SJCRH30 (cell line): ENCODE data around the gene TMEM220. TPM values are rescaled to one million over a fixed set of nuclear protein-coding genes. Genes with fewer than 3 reads are reported as not detected.

Source experiments
- DNase-seq, 2 experiments: peaks; one replicate each; pipeline ENCODE4 v3.0.0-alpha.2; 2015 to 2020
- H3K27ac ChIP-seq: fragments of 250-450 bp; sonication (Bioruptor Pico); 2 replicates; pipeline ENCODE4 v1.5.1; 2020; ENCODE audit warnings: mild to moderate bottlenecking, moderate library complexity
- H3K27me3 ChIP-seq: fragments of 250-450 bp; sonication (Bioruptor Pico); 2 replicates; pipeline ENCODE4 v1.5.1; 2020; ENCODE audit warnings: mild to moderate bottlenecking, moderate library complexity
- H3K36me3 ChIP-seq: fragments of 250-450 bp; sonication (Bioruptor Pico); 2 replicates; pipeline ENCODE4 v1.5.1; 2020; ENCODE audit warnings: mild to moderate bottlenecking, moderate library complexity
- H3K4me1 ChIP-seq: fragments of 250-450 bp; sonication (Bioruptor Pico); 2 replicates; pipeline ENCODE4 v1.5.1; 2020; ENCODE audit warnings: mild to moderate bottlenecking, moderate library complexity
- H3K4me3 ChIP-seq: fragments of 250-450 bp; sonication (Bioruptor Pico); 2 replicates; pipeline ENCODE4 v1.5.1; 2020; ENCODE audit warnings: mild to moderate bottlenecking, moderate library complexity
- H3K9me3 ChIP-seq: fragments of 250-450 bp; sonication (Bioruptor Pico); replicated peaks from 2 replicates; pipeline ENCODE4 v1.5.1; 2020; ENCODE audit warnings: mild to moderate bottlenecking, moderate library complexity
- total RNA-seq: library from RNA; depleted of rRNA; stranded (reverse); fragments of >200 nt; shearing (Covaris generic); gene quantifications from 2 replicates; pipeline ENCODE4 v1.2.3, GENCODE V29; 2014; rRNA removed

The TMEM220 gene
- total RNA-seq, 1 experiment from 2014 or later: 0.99 TPM

DNA sequence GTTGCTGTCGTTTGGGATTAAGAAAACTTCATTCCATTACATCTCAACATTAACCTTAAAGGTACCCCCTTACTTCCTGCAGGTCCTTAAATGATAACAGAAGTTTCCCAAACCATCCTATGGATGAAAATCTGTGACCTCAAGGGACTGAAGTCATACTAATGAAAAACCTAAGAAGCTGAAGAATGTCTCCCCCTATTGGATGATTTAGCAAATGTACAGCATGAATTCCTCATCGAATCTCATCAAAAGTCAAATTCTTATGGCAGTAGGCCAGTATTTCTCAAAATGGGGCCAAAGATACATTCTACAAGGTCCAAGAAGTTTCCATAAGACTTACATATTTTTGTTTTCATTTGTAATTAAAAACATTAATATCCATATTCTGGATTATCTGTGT lies 46.0 kb downstream of the TMEM220 start:
- H3K27ac ChIP-seq: no peak overlapping the region
- H3K36me3 ChIP-seq: peaks cover 34% of the 10 kb centered on the region
- peak in 1 of 2 experiments; percentile 47 for DNase-seq
- no peaks in the 10 kb centered on the region for H3K27me3 ChIP-seq
- H3K4me3 ChIP-seq: no peak overlapping the region
- no peaks in the 10 kb centered on the region for H3K4me1 ChIP-seq
- H3K9me3 ChIP-seq: no peaks in the 10 kb centered on the region

DNA sequence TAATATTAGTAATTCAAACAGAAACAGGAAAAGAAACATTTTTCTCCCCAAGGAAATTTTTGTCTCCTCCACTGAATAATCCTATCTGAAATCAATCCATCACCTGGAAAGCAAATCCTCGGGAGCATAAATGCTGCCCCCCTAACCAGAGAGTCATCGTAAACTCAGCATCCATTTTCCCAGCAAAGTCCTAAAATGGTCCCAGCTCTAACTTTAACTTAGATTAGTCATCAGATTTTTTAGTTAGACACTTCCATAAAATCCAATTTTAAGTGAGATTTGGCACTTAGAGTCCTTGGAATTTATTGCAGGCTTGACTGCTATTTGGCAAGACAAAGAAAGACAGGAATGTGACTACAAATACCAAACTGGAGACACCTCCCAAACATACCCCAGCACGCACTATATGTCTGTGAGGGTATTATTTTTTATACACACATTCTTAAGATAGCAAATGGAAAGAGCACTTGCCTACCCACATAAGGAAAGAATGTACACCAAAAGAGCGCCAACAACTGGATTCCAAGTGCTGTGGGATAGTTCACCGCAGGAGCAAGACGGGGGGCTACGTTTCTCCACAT lies 47.9 kb downstream of the TMEM220 start:
- DNase-seq: no peak
- Histone ChIP-seq H3K4me3 (no peak overlapping the region), H3K27ac (no peak overlapping the region), H3K9me3 (no peaks in the 10 kb centered on the region), H3K27me3 (no peaks in the 10 kb centered on the region), H3K4me1 (no peaks in the 10 kb centered on the region), H3K36me3 (peaks cover 33% of the 10 kb centered on the region)

DNA sequence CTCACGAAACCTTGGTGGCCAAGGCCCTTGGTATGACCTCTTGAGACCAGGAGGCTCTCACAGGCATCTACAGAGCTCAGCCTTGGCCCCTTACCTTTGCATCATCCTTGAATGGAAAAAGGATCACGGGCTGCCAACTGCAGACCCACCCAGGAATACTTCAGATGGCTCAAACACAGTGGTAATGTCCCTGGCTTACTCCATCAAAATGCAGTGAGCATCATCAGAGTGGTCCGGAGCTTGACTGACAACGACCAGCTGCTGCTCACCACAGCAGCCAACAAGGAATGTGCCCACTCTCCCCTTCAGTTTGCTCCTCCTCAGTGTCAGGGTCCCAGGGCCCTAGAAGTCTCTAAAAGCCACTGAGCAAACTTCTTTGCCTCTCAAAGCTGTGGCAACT lies 55.1 kb downstream of the TMEM220 start:
- peak; percentile 16 to 37 for DNase-seq
- Histone ChIP-seq H3K36me3 (no peaks in the 10 kb centered on the region), H3K9me3 (no peaks in the 10 kb centered on the region), H3K27me3 (no peaks in the 10 kb centered on the region), H3K4me3 (no peak overlapping the region), H3K4me1 (no peaks in the 10 kb centered on the region), H3K27ac (no peak overlapping the region)

DNA sequence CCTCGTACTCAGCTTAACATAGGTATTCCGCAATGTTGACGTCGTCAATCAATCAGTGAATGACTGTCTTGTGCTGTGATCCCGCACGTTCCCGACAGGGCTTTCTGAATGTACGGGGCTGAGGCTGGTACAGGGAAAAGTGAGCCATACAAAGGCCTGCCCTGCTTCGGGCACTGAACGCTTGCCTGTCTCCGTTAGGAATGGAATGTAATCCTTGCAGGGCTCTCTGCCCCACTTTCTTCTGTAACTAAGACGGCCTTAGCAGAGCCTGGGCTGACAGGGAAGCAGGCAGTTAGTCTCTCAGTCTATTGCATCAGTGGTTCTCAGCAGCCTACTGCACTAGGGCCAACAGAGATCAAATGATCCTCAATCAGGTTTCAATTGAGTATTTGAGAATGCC lies 56.5 kb downstream of the TMEM220 start:
- H3K4me3 ChIP-seq: no peak overlapping the region
- no peak overlapping the region for H3K27ac ChIP-seq
- no peaks in the 10 kb centered on the region for H3K9me3 ChIP-seq
- DNase-seq: no peak
- H3K4me1 ChIP-seq: no peaks in the 10 kb centered on the region
- H3K36me3 ChIP-seq: no peaks in the 10 kb centered on the region
- no peaks in the 10 kb centered on the region for H3K27me3 ChIP-seq

DNA sequence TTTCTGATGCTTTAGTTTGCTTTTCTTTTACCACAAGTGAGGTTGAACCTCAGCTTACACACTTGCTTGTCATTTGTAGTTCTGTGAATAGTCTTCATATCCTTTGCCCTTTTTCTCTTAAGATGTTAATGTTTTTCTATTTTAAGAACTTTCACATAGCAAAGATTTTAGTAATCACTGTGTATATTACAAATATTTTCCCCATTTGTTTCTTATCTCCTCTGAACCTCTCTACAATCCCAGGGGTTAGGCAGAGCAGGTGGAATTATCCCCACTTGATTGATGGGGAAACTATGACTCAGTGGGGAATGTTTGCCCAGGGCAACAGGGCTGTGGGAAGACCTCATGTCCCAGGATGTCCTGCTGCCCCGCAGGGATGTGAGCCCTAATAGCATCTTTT lies 61.0 kb downstream of the TMEM220 start:
- H3K27me3 ChIP-seq: no peaks in the 10 kb centered on the region
- H3K4me3 ChIP-seq: no peak overlapping the region
- no peaks in the 10 kb centered on the region for H3K4me1 ChIP-seq
- no peaks in the 10 kb centered on the region for H3K9me3 ChIP-seq
- no peaks in the 10 kb centered on the region for H3K36me3 ChIP-seq
- H3K27ac ChIP-seq: no peak overlapping the region
- no peak for DNase-seq

DNA sequence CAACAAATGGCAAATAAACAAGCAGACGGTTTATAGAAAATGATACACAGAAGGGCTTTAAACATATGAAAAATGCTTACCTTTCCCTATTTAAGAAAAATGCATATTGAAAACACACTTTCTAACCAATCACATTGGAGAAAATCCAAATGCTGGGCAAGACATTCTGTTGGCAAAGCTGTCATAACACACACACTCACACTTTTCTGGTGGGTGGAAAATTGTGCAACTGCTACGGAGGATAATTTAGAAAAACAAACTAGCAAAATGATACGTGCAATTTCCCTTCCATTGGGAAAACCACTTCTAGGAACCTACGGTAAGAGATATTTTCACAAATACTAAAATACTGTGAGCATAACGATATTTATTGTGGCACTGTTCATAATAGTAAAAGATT lies 62.9 kb downstream of the TMEM220 start:
- no peak for DNase-seq
- Histone ChIP-seq H3K4me3 (no peak overlapping the region), H3K9me3 (no peaks in the 10 kb centered on the region), H3K27me3 (no peaks in the 10 kb centered on the region), H3K4me1 (no peaks in the 10 kb centered on the region), H3K36me3 (no peaks in the 10 kb centered on the region), H3K27ac (no peak overlapping the region)

DNA sequence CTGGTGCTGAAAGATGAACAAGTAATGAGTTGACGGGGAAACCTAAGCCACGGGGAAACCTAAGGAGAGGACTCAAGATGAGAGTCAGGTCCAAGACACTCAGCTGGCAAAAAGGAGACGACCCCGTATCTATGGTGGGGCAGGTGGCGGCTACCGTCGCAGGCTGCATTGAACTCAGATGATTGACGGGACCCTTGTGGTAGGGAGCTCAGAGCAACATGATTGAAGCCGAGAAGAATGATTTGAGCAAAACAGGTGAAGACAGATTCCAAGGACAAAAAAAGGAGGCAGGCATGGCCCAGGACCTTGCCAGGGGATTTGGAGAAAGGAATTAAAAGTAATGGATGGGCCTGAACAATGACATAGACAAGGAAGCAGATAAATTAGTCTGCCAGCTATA lies 65.3 kb downstream of the TMEM220 start:
- H3K27me3 ChIP-seq: no peaks in the 10 kb centered on the region
- H3K36me3 ChIP-seq: no peaks in the 10 kb centered on the region
- no peaks in the 10 kb centered on the region for H3K9me3 ChIP-seq
- H3K4me3 ChIP-seq: no peak overlapping the region
- no peaks in the 10 kb centered on the region for H3K4me1 ChIP-seq
- DNase-seq: no peak
- H3K27ac ChIP-seq: no peak overlapping the region

Other genes with a start within 250 kb of the TMEM220 start
- gene MYH1, start 211.5 kb downstream of the TMEM220 start, total RNA-seq: not detected in 2 replicates
- gene MYH2, start 180.4 kb downstream of the TMEM220 start, total RNA-seq: 0.04 TPM in 1 of 2 replicates, not detected in the other
- gene MYH3, start 72.7 kb downstream of the TMEM220 start, total RNA-seq: 0.57 and 1.4 TPM in 2 replicates
- gene SCO1, start 32.5 kb downstream of the TMEM220 start, total RNA-seq: 28.5 and 29.5 TPM in 2 replicates
- gene ADPRM, start 32.4 kb downstream of the TMEM220 start, total RNA-seq: 4.4 and 5.9 TPM in 2 replicates
- gene TMEM238L, start 74.1 kb upstream of the TMEM220 start, total RNA-seq: not detected in 2 replicates
- not detected in 2 replicates for gene PIRT, start 108.1 kb upstream of the TMEM220 start, total RNA-seq